ENCODE data around the gene ACO2. TPM values are rescaled to one million over a fixed set of nuclear protein-coding genes. Genes with fewer than 3 reads are reported as not detected.

Gene ACO2
- total RNA-seq, 1 experiment from 2014 or later: 66.6 TPM

- Histone ChIP-seq H3K4ac (ENCODE audit: low read depth, low read length) (no peak overlapping the region), H2BK12ac (ENCODE audit: insufficient read length, low read depth, low read length) (no peak overlapping the region), H3K4me2 (ENCODE audit: insufficient read depth, insufficient read length, low read length) (no peak overlapping the region), H3K23ac (ENCODE audit: insufficient read length, low read depth, low read length) (no peak overlapping the region), H4K20me1 (ENCODE audit: control insufficient read depth, insufficient read depth, insufficient read length) (no peaks in the 10 kb centered on the region), H4K5ac (ENCODE audit: insufficient read length, low read depth, low read length) (no peak overlapping the region), H2AK5ac (ENCODE audit: insufficient read length, low read length) (no peak overlapping the region), H2BK15ac (ENCODE audit: low read depth, low read length) (no peak overlapping the region), H3K4me1 (ENCODE audit: insufficient read depth, low read length) (no peaks in the 10 kb centered on the region), H3K9ac (ENCODE audit: extremely low read depth, insufficient read length, low read length) (no peak overlapping the region), H3T11ph (ENCODE audit: low read length) (no peak overlapping the region), H3K56ac (ENCODE audit: insufficient read length, low read depth, low read length) (no peak overlapping the region), H2BK5ac (ENCODE audit: insufficient read length, low read length) (no peak overlapping the region), H2AFZ (ENCODE audit: low read length) (no peak overlapping the region), H4K91ac (ENCODE audit: insufficient read length, low read depth, low read length) (no peak overlapping the region), H4K8ac (replicated peaks; ENCODE audit: insufficient read length, low read depth, low read length) (no peak overlapping the region), H3K79me2 (ENCODE audit: insufficient read depth, low read length) (peaks cover 7% of the 10 kb centered on the region), H3K14ac (ENCODE audit: insufficient read depth, low read length) (no peak overlapping the region), H3K23me2 (ENCODE audit: insufficient read length, low read depth, low read length, poor library complexity, severe bottlenecking) (no peaks in the 10 kb centered on the region), H3K79me1 (ENCODE audit: insufficient read depth, low read depth, low read length, poor library complexity, severe bottlenecking) (no peaks in the 10 kb centered on the region), H2BK20ac (ENCODE audit: low read depth, low read length, poor library complexity, severe bottlenecking) (no peak overlapping the region), H2BK120ac (ENCODE audit: low read depth, low read length, poor library complexity, severe bottlenecking) (no peak overlapping the region), H3K27me3 (ENCODE audit: insufficient read depth, low read length) (no peaks in the 10 kb centered on the region), H3K27ac (ENCODE audit: insufficient read length, low read depth, low read length) (no peak overlapping the region), H3K9me3 (ENCODE audit: control insufficient read depth, low read depth, low read length) (no peaks in the 10 kb centered on the region), H3K18ac (ENCODE audit: insufficient read length, low read depth, low read length) (no peak overlapping the region)
- no peaks in the 10 kb centered on the region for H3K9me3 Mint-ChIP-seq
- no peaks in the 10 kb centered on the region for H3K27me3 Mint-ChIP-seq (ENCODE audit: low read depth)
- no peak overlapping the region for H3K4me3 Mint-ChIP-seq
- H3K4me1 Mint-ChIP-seq: peaks cover 14 to 19% of the 10 kb centered on the region in 2 experiments
- no peak for DNase-seq
- no peak for TF ChIP-seq CTCF (conservative IDR thresholded peaks at IDR 0.05)
- no peak overlapping the region; a peak in 1 of 7 replicates for H3K27ac Mint-ChIP-seq
- peaks cover 13 to 42% (median 20%) of the 10 kb centered on the region in 3 experiments; a peak in 6 of 7 replicates for H3K36me3 Mint-ChIP-seq (ENCODE audit: insufficient read depth in 1 of 3, low read depth in 3 of 3)
- no CpG with 5 or more reads among the region's 13 CpGs for WGBS (ENCODE audit: extremely low coverage, insufficient read length, low lambda C conversion rate)
Measured at GRCh38 chr22:41539146-41540005, 70.5 kb downstream of the ACO2 start.

All from H9 (cell line).